Body of pancreas (tissue), 4 donors: ENCODE measurements around the gene OTUD3.

Experiments
- POLR2A ChIP-seq, 3 donors: fragments of 450-650 bp; IDR thresholded peaks; one replicate each; pipeline ENCODE4 v1.6.1; 2016; ENCODE audit warnings: antibody characterized with exemption in 3 of 3, mild to moderate bottlenecking in 2 of 3
- TF ChIP-seq, protein P1 (sequence below), 7 experiments: fragments of 450-650 bp in 4 of 7; fragments of 200-600 bp in 3 of 7; sonication (generic) in 3 of 7; IDR thresholded peaks; one replicate each; pipeline ENCODE4 v1.5.1; 2016 to 2019; ENCODE audit warnings: antibody characterized with exemption in 7 of 7

DNA sequence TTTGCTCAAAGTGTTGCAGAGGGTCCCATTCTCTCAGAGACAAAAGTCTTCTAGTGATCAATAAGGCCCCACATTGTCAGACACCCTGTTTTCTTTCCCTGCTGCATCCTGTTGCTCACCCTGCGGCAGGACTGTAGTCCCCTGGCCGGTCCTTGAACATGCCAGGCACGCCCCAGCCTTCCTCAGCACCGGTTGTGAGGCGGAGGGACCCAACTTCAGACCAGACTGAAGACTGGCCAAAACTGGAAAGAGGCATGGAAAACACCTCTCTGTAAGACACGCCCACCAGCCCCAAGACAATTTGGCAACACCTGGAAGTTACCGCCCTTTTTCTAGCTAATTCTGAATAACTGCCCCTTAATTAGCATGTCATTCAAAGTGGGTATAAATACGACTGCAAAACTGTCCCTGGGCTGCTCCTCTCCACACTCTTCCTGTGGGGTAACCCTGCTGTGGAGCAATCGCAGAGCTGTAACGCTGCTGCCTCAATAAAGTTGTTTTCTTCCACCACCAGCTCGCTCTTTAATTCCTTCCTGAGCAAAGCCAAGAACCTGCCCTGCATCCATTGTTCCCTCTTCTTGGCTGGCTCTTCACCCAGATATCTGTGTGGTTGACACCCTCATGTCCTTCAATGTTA lies 73.5 kb downstream of the OTUD3 start:
- TF ChIP-seq, protein P1, sequence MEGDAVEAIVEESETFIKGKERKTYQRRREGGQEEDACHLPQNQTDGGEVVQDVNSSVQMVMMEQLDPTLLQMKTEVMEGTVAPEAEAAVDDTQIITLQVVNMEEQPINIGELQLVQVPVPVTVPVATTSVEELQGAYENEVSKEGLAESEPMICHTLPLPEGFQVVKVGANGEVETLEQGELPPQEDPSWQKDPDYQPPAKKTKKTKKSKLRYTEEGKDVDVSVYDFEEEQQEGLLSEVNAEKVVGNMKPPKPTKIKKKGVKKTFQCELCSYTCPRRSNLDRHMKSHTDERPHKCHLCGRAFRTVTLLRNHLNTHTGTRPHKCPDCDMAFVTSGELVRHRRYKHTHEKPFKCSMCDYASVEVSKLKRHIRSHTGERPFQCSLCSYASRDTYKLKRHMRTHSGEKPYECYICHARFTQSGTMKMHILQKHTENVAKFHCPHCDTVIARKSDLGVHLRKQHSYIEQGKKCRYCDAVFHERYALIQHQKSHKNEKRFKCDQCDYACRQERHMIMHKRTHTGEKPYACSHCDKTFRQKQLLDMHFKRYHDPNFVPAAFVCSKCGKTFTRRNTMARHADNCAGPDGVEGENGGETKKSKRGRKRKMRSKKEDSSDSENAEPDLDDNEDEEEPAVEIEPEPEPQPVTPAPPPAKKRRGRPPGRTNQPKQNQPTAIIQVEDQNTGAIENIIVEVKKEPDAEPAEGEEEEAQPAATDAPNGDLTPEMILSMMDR (IDR thresholded peaks at IDR 0.05) = no peak
- no peak for TF ChIP-seq POLR2A (IDR thresholded peaks at IDR 0.05)
